Measurements from ENCODE around the gene CNTNAP2.

The CNTNAP2 gene

DNA sequence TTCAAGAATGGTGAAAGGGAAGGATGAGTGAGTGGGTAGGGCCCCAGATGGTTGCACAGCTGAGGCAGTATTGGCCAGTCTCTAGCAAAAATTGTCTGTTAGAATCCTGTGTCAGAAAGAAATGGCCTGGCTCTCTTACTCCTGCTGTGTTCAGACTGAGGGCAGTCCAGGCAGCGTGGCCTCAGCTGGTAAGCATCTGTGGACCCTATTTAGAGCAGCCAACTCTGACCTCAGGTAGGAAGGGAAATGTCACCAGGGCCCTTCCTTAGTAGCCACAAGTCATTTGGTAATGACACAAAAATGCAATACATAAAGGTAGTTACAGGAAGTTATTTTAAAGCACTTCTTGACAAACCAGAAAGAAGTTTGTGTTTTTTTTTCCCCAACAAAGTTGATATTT lies 1194.7 kb downstream of the CNTNAP2 start:
- H3K4me3 ChIP-seq (replicated peaks; ENCODE audit: low read depth, low read length), result no peak overlapping the region
- no peak for DNase-seq (ENCODE audit: extremely low read depth, low read depth)
- TF ChIP-seq, protein P1, sequence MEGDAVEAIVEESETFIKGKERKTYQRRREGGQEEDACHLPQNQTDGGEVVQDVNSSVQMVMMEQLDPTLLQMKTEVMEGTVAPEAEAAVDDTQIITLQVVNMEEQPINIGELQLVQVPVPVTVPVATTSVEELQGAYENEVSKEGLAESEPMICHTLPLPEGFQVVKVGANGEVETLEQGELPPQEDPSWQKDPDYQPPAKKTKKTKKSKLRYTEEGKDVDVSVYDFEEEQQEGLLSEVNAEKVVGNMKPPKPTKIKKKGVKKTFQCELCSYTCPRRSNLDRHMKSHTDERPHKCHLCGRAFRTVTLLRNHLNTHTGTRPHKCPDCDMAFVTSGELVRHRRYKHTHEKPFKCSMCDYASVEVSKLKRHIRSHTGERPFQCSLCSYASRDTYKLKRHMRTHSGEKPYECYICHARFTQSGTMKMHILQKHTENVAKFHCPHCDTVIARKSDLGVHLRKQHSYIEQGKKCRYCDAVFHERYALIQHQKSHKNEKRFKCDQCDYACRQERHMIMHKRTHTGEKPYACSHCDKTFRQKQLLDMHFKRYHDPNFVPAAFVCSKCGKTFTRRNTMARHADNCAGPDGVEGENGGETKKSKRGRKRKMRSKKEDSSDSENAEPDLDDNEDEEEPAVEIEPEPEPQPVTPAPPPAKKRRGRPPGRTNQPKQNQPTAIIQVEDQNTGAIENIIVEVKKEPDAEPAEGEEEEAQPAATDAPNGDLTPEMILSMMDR (IDR thresholded peaks at IDR 0.05; ENCODE audit: low read depth, low read length, missing control alignments), result no peak

GRCh38 chr7:147321504-147321903 lies 1204.9 kb downstream of the CNTNAP2 start:
- TF ChIP-seq, protein P1 (IDR thresholded peaks at IDR 0.05; ENCODE audit: low read depth, low read length, missing control alignments), result no peak
- no peak for DNase-seq (ENCODE audit: extremely low read depth, low read depth)
- H3K4me3 ChIP-seq (replicated peaks; ENCODE audit: low read depth, low read length), result no peak overlapping the region

DNA sequence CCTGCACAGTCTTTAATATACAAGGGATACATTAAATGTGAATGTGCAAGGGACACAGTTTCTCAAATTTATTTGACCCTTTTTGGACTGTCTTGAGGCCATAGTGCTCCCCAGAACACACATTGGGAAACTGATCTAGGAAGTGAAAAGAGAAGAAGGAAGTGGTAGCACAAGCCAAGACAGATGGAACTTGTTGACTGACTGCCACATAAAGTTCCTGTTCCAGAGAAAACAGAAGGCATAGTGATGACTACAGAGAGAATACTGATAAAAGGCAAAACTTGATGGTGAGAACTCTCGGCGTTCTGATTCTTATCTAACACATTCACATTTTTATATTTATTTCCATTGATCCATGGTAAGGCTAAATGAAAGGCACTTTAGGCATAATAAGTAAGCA lies 1216.4 kb downstream of the CNTNAP2 start:
- no peak overlapping the region for H3K4me3 ChIP-seq (replicated peaks; ENCODE audit: low read depth, low read length)
- TF ChIP-seq, protein P1 (IDR thresholded peaks at IDR 0.05; ENCODE audit: low read depth, low read length, missing control alignments), result no peak
- DNase-seq (ENCODE audit: extremely low read depth, low read depth), result no peak

DNA sequence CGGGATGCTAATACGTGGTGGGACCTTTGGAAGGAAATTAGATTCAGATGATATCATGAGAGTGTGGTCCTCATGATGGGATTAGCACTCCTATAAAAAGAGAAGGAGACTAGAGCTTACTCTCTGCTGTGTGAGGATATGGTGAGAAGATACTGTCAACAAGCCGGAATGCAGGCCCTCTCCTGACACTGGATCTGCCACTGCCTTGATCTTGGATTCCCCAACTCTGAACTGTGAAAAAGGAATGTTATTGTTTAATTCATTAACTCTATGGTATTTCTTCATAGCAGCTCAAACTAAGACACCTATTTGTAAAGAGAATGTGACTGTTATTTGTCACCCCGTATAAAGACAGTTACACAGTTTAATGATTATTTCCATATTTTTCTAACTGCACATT lies 1246.5 kb downstream of the CNTNAP2 start:
- TF ChIP-seq, protein P1 (IDR thresholded peaks at IDR 0.05; ENCODE audit: low read depth, low read length, missing control alignments), result no peak
- no peak overlapping the region for H3K4me3 ChIP-seq (replicated peaks; ENCODE audit: low read depth, low read length)
- no peak for DNase-seq (ENCODE audit: extremely low read depth, low read depth)

- no peak for DNase-seq (ENCODE audit: extremely low read depth, low read depth)
- TF ChIP-seq, protein P1 (IDR thresholded peaks at IDR 0.05; ENCODE audit: low read depth, low read length, missing control alignments), result no peak
- no peak overlapping the region for H3K4me3 ChIP-seq (replicated peaks; ENCODE audit: low read depth, low read length)
Measured at GRCh38 chr7:147376192-147376591, 1259.6 kb downstream of the CNTNAP2 start.

- no peak overlapping the region for H3K4me3 ChIP-seq (replicated peaks; ENCODE audit: low read depth, low read length)
- TF ChIP-seq, protein P1 (IDR thresholded peaks at IDR 0.05; ENCODE audit: low read depth, low read length, missing control alignments), result no peak
- DNase-seq (ENCODE audit: extremely low read depth, low read depth), result no peak
Measured at GRCh38 chr7:147380926-147381325, 1264.3 kb downstream of the CNTNAP2 start.

DNA sequence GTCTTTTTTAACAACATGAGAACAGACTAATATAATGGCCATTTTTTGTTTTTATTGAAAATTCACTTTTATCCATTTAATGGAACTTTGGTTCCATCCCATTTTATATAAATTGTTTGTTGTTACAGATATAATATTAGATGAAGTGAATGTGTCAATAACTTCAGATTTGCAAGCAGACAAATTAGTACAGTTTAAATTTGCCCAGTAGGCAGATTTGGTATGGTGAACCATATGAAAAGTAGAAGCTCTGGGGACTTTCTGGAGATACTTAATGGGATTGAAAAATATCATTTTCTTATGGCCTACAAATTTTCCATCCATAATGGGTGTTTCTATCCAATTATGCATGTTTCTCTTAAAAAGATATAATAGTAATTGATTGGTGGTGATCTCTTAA lies 1277.7 kb downstream of the CNTNAP2 start:
- TF ChIP-seq, protein P1 (IDR thresholded peaks at IDR 0.05; ENCODE audit: low read depth, low read length, missing control alignments), result no peak
- DNase-seq (ENCODE audit: extremely low read depth, low read depth), result no peak
- H3K4me3 ChIP-seq (replicated peaks; ENCODE audit: low read depth, low read length), result no peak overlapping the region
